GM23338 (cell line): ENCODE measurements around the gene SH3RF3. TPM values are rescaled to one million over a fixed set of nuclear protein-coding genes. Genes with fewer than 3 reads are reported as not detected.

Experiments
- ATAC-seq: fragments of 200-7000 bp; cut with Tn5 transposase; 3 replicates; pipeline ENCODE4 v1.9.1; 2020
- DNase-seq: peaks from one replicate; pipeline ENCODE4 v3.0.0-alpha.2; 2015; ENCODE audit warnings: low spot score
- H2AFZ ChIP-seq: fragments of 200-600 bp; sonication (generic); 2 replicates; pipeline ENCODE4 v1.8.0; 2016; ENCODE audit warnings: antibody characterized with exemption, mild to moderate bottlenecking, moderate library complexity
- H3F3A ChIP-seq: fragments of 200-600 bp; sonication (generic); replicated peaks from 2 replicates; pipeline ENCODE4 v1.8.0; 2017; ENCODE audit warnings: antibody characterized with exemption, mixed run types, low read depth
- H3K27ac ChIP-seq: fragments of 200-600 bp; sonication (generic); 2 replicates; pipeline ENCODE4 v1.6.1; 2016; ENCODE audit warnings: low read depth
- H3K27me3 ChIP-seq: fragments of 200-600 bp; sonication (generic); 2 replicates; pipeline ENCODE4 v1.8.0; 2016; ENCODE audit warnings: mild to moderate bottlenecking, mixed run types, moderate library complexity; ENCODE audit not compliant: insufficient read depth
- H3K36me3 ChIP-seq: fragments of 200-600 bp; sonication (generic); 2 replicates; pipeline ENCODE4 v1.8.0; 2016; ENCODE audit warnings: mild to moderate bottlenecking; ENCODE audit not compliant: insufficient read depth
- H3K4me1 ChIP-seq: fragments of 200-600 bp; sonication (generic); 2 replicates; pipeline ENCODE4 v1.8.0; 2016; ENCODE audit warnings: mild to moderate bottlenecking, moderate library complexity; ENCODE audit not compliant: insufficient read depth
- H3K4me2 ChIP-seq: fragments of 200-600 bp; sonication (generic); 2 replicates; pipeline ENCODE4 v1.7.1; 2017; ENCODE audit warnings: mixed run types
- H3K4me3 ChIP-seq: fragments of 200-600 bp; sonication (generic); 2 replicates; pipeline ENCODE4 v1.6.1; 2016; ENCODE audit warnings: mixed run types
- H3K79me2 ChIP-seq: fragments of 200-600 bp; sonication (generic); replicated peaks from 2 replicates; pipeline ENCODE4 v1.8.0; 2017; ENCODE audit warnings: mild to moderate bottlenecking; ENCODE audit not compliant: insufficient read depth
- H3K9me2 ChIP-seq: fragments of 200-600 bp; sonication (generic); 2 replicates; pipeline ENCODE4 v1.8.0; 2017; ENCODE audit not compliant: insufficient read depth
- H4K20me1 ChIP-seq: fragments of 200-600 bp; sonication (generic); replicated peaks from 2 replicates; pipeline ENCODE4 v1.8.0; 2017; ENCODE audit warnings: mild to moderate bottlenecking; ENCODE audit not compliant: insufficient read depth
- H3K27ac Mint-ChIP-seq: 2 replicates; pipeline ENCODE4 v1.8.0; 2020; ENCODE audit warnings: inconsistent platforms, mild to moderate bottlenecking, moderate library complexity, mixed read lengths
- H3K27me3 Mint-ChIP-seq: 3 replicates; pipeline ENCODE4 v1.8.0; 2022; ENCODE audit warnings: low read depth, mild to moderate bottlenecking, moderate library complexity, mixed read lengths, inconsistent platforms; ENCODE audit not compliant: insufficient read depth, poor library complexity
- H3K36me3 Mint-ChIP-seq: 3 replicates; pipeline ENCODE4 v1.8.0; 2021; ENCODE audit warnings: low read depth, mild to moderate bottlenecking, inconsistent platforms, moderate library complexity, mixed read lengths
- H3K4me1 Mint-ChIP-seq: 3 replicates; pipeline ENCODE4 v1.8.0; 2020; ENCODE audit warnings: mild to moderate bottlenecking, inconsistent platforms, mixed read lengths
- H3K4me3 Mint-ChIP-seq: 3 replicates; pipeline ENCODE4 v1.8.0; 2021; ENCODE audit warnings: moderate library complexity, mild to moderate bottlenecking, inconsistent platforms, mixed read lengths
- H3K9me3 Mint-ChIP-seq: 3 replicates; pipeline ENCODE4 v1.8.0; 2020; ENCODE audit warnings: moderate library complexity, mild to moderate bottlenecking, inconsistent platforms, mixed read lengths
- CREB1 ChIP-seq: fragments of 250-450 bp; sonication (Bioruptor Pico); IDR thresholded peaks from 2 replicates; pipeline ENCODE4 v1.5.0; 2020; ENCODE audit warnings: low read depth, mild to moderate bottlenecking, moderate library complexity
- EZH2 ChIP-seq: fragments of 200-600 bp; sonication (generic); IDR thresholded peaks from one replicate; pipeline ENCODE4 v1.8.0; 2017; ENCODE audit warnings: antibody characterized with exemption, mild to moderate bottlenecking, low read depth; ENCODE audit not compliant: unreplicated experiment
- EZH2phosphoT487 ChIP-seq: fragments of 200-600 bp; sonication (generic); IDR thresholded peaks from one replicate; pipeline ENCODE4 v1.8.1; 2018; ENCODE audit warnings: antibody characterized with exemption; ENCODE audit not compliant: unreplicated experiment
- JUNB ChIP-seq: IDR thresholded peaks from one replicate; pipeline ENCODE4 v1.6.1; 2016; ENCODE audit warnings: antibody characterized with exemption; ENCODE audit not compliant: unreplicated experiment
- NANOG ChIP-seq: IDR thresholded peaks from 2 replicates; pipeline ENCODE4 v1.6.1; 2016; ENCODE audit warnings: antibody characterized with exemption, borderline replicate concordance
- POLR2AphosphoS5 ChIP-seq: IDR thresholded peaks from 2 replicates; pipeline ENCODE4 v1.6.1; 2016; ENCODE audit warnings: antibody characterized with exemption, low read depth
- STAT1 ChIP-seq: IDR thresholded peaks from one replicate; pipeline ENCODE4 v1.6.1; 2016; ENCODE audit warnings: antibody characterized with exemption; ENCODE audit not compliant: unreplicated experiment
- ZNF114 ChIP-seq: fragments of 250-450 bp; sonication (Bioruptor Pico); IDR thresholded peaks from 2 replicates; pipeline ENCODE4 v1.5.0; 2020; ENCODE audit warnings: mild to moderate bottlenecking, moderate library complexity
- ZNF331 ChIP-seq: fragments of 250-450 bp; sonication (Bioruptor Pico); IDR thresholded peaks from 2 replicates; pipeline ENCODE4 v1.5.0; 2020; ENCODE audit warnings: low read depth, mild to moderate bottlenecking, moderate library complexity
- polyA plus RNA-seq: library from polyadenylated mRNA; unstranded; fragments of >200 nt; fragmentation: Nextera tagmentation; extraction: Ambion mirVana; gene quantifications from 2 replicates; pipeline ENCODE4 v1.2.1, GENCODE V29; 2016
- total RNA-seq: library from RNA; depleted of rRNA; stranded (reverse); fragments of >200 nt; shearing (Covaris generic); gene quantifications from 2 replicates; pipeline ENCODE4 v1.2.3, GENCODE V29; 2014
- TF ChIP-seq, protein P1 (sequence below): IDR thresholded peaks from 2 replicates; pipeline ENCODE4 v1.6.1; 2016; ENCODE audit warnings: antibody characterized with exemption
- TF ChIP-seq, protein P2 (sequence below): fragments of 250-450 bp; sonication (Bioruptor Pico); IDR thresholded peaks from 2 replicates; pipeline ENCODE4 v1.5.0; 2020; ENCODE audit warnings: mild to moderate bottlenecking, moderate library complexity
- TF ChIP-seq, protein P3 (sequence below): IDR thresholded peaks from one replicate; pipeline ENCODE4 v1.6.1; 2018; ENCODE audit warnings: antibody characterized with exemption; ENCODE audit not compliant: unreplicated experiment
- TF ChIP-seq, protein P4 (sequence below), 2 experiments: fragments of 200-600 bp in 1 of 2; sonication (generic) in 1 of 2; conservative IDR thresholded peaks; 2 replicates each; pipeline versions ENCODE4 v1.5.1 to v1.6.1; 2016 to 2017; ENCODE audit warnings: antibody characterized with exemption in 2 of 2, low read depth in 2 of 2, mild to moderate bottlenecking in 2 of 2, moderate library complexity in 1 of 2

SH3RF3 gene
- total and polyA plus RNA-seq, 2 experiments from 2014 or later, result 0.11 to 0.63 TPM

DNA sequence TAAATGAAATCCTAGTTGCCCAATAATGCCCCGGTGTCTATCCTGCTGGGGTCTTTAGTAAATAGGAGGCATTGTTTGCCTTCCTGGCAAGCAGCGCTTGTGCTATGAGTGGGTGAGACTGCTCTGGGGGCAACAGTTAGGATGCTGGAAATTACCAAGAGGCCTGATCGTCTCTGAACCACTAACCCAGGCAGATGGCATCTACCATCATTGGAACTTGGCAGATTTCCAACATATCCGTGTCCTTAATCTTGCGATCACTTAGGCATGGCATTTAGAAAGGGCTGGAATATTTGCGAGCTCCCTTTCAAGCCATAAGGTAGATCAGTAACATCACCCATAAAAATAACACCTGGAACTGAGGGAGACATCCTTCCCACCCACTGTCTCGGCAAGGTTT is 18.8 kb upstream of the SH3RF3 start:
- no peak for TF ChIP-seq EZH2
- TF ChIP-seq, protein P1, sequence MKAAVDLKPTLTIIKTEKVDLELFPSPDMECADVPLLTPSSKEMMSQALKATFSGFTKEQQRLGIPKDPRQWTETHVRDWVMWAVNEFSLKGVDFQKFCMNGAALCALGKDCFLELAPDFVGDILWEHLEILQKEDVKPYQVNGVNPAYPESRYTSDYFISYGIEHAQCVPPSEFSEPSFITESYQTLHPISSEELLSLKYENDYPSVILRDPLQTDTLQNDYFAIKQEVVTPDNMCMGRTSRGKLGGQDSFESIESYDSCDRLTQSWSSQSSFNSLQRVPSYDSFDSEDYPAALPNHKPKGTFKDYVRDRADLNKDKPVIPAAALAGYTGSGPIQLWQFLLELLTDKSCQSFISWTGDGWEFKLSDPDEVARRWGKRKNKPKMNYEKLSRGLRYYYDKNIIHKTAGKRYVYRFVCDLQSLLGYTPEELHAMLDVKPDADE, result no peak
- TF ChIP-seq, protein P2, sequence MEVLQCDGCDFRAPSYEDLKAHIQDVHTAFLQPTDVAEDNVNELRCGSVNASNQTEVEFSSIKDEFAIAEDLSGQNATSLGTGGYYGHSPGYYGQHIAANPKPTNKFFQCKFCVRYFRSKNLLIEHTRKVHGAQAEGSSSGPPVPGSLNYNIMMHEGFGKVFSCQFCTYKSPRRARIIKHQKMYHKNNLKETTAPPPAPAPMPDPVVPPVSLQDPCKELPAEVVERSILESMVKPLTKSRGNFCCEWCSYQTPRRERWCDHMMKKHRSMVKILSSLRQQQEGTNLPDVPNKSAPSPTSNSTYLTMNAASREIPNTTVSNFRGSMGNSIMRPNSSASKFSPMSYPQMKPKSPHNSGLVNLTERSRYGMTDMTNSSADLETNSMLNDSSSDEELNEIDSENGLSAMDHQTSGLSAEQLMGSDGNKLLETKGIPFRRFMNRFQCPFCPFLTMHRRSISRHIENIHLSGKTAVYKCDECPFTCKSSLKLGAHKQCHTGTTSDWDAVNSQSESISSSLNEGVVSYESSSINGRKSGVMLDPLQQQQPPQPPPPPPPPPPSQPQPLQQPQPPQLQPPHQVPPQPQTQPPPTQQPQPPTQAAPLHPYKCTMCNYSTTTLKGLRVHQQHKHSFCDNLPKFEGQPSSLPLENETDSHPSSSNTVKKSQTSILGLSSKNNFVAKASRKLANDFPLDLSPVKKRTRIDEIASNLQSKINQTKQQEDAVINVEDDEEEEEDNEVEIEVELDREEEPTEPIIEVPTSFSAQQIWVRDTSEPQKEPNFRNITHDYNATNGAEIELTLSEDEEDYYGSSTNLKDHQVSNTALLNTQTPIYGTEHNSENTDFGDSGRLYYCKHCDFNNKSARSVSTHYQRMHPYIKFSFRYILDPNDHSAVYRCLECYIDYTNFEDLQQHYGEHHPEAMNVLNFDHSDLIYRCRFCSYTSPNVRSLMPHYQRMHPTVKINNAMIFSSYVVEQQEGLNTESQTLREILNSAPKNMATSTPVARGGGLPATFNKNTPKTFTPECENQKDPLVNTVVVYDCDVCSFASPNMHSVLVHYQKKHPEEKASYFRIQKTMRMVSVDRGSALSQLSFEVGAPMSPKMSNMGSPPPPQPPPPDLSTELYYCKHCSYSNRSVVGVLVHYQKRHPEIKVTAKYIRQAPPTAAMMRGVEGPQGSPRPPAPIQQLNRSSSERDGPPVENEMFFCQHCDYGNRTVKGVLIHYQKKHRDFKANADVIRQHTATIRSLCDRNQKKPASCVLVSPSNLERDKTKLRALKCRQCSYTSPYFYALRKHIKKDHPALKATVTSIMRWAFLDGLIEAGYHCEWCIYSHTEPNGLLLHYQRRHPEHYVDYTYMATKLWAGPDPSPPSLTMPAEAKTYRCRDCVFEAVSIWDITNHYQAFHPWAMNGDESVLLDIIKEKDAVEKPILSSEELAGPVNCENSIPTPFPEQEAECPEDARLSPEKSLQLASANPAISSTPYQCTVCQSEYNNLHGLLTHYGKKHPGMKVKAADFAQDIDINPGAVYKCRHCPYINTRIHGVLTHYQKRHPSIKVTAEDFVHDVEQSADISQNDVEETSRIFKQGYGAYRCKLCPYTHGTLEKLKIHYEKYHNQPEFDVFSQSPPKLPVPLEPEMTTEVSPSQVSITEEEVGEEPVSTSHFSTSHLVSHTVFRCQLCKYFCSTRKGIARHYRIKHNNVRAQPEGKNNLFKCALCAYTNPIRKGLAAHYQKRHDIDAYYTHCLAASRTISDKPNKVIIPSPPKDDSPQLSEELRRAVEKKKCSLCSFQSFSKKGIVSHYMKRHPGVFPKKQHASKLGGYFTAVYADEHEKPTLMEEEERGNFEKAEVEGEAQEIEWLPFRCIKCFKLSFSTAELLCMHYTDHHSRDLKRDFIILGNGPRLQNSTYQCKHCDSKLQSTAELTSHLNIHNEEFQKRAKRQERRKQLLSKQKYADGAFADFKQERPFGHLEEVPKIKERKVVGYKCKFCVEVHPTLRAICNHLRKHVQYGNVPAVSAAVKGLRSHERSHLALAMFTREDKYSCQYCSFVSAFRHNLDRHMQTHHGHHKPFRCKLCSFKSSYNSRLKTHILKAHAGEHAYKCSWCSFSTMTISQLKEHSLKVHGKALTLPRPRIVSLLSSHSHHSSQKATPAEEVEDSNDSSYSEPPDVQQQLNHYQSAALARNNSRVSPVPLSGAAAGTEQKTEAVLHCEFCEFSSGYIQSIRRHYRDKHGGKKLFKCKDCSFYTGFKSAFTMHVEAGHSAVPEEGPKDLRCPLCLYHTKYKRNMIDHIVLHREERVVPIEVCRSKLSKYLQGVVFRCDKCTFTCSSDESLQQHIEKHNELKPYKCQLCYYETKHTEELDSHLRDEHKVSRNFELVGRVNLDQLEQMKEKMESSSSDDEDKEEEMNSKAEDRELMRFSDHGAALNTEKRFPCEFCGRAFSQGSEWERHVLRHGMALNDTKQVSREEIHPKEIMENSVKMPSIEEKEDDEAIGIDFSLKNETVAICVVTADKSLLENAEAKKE (CRISPR knock-in tag), result no peak
- no peak for TF ChIP-seq JUNB
- TF ChIP-seq, protein P3, sequence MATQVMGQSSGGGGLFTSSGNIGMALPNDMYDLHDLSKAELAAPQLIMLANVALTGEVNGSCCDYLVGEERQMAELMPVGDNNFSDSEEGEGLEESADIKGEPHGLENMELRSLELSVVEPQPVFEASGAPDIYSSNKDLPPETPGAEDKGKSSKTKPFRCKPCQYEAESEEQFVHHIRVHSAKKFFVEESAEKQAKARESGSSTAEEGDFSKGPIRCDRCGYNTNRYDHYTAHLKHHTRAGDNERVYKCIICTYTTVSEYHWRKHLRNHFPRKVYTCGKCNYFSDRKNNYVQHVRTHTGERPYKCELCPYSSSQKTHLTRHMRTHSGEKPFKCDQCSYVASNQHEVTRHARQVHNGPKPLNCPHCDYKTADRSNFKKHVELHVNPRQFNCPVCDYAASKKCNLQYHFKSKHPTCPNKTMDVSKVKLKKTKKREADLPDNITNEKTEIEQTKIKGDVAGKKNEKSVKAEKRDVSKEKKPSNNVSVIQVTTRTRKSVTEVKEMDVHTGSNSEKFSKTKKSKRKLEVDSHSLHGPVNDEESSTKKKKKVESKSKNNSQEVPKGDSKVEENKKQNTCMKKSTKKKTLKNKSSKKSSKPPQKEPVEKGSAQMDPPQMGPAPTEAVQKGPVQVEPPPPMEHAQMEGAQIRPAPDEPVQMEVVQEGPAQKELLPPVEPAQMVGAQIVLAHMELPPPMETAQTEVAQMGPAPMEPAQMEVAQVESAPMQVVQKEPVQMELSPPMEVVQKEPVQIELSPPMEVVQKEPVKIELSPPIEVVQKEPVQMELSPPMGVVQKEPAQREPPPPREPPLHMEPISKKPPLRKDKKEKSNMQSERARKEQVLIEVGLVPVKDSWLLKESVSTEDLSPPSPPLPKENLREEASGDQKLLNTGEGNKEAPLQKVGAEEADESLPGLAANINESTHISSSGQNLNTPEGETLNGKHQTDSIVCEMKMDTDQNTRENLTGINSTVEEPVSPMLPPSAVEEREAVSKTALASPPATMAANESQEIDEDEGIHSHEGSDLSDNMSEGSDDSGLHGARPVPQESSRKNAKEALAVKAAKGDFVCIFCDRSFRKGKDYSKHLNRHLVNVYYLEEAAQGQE, result no peak
- TF ChIP-seq CREB1 (CRISPR knock-in tag), result no peak
- TF ChIP-seq NANOG, result no peak
- TF ChIP-seq ZNF331 (CRISPR knock-in tag), result no peak
- no peak for TF ChIP-seq POLR2AphosphoS5
- TF ChIP-seq, protein P4, sequence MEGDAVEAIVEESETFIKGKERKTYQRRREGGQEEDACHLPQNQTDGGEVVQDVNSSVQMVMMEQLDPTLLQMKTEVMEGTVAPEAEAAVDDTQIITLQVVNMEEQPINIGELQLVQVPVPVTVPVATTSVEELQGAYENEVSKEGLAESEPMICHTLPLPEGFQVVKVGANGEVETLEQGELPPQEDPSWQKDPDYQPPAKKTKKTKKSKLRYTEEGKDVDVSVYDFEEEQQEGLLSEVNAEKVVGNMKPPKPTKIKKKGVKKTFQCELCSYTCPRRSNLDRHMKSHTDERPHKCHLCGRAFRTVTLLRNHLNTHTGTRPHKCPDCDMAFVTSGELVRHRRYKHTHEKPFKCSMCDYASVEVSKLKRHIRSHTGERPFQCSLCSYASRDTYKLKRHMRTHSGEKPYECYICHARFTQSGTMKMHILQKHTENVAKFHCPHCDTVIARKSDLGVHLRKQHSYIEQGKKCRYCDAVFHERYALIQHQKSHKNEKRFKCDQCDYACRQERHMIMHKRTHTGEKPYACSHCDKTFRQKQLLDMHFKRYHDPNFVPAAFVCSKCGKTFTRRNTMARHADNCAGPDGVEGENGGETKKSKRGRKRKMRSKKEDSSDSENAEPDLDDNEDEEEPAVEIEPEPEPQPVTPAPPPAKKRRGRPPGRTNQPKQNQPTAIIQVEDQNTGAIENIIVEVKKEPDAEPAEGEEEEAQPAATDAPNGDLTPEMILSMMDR (conservative IDR thresholded peaks at IDR 0.05; ENCODE audit: low read depth in 2 of 2), result no peak
- TF ChIP-seq ZNF114 (CRISPR knock-in tag), result no peak
- no peak for TF ChIP-seq EZH2phosphoT487
- TF ChIP-seq STAT1, result no peak
- H3K36me3 Mint-ChIP-seq, result no peaks in the 10 kb centered on the region

More for the DNA sequence above, 18.8 kb upstream of the SH3RF3 start:
- Histone ChIP-seq H3K4me3 (no peak overlapping the region), H3K9me2 (no peaks in the 10 kb centered on the region), H2AFZ (no peak overlapping the region), H3K4me1 (no peaks in the 10 kb centered on the region), H3K27ac (no peak overlapping the region), H4K20me1 (no peaks in the 10 kb centered on the region), H3F3A (no peaks in the 10 kb centered on the region), H3K27me3 (peaks cover 14% of the 10 kb centered on the region), H3K36me3 (no peaks in the 10 kb centered on the region), H3K79me2 (no peaks in the 10 kb centered on the region), H3K4me2 (no peak overlapping the region)
- ATAC-seq, result no peak
- Mint-ChIP-seq H3K9me3 (no peaks in the 10 kb centered on the region), H3K27ac (no peak overlapping the region), H3K27me3 (peaks cover 24% of the 10 kb centered on the region), H3K4me3 (no peak overlapping the region), H3K4me1 (peaks cover 4% of the 10 kb centered on the region; the same call in 2 of the 3 replicates)
- DNase-seq, result no peak
